ENCODE results near the gene TLE6. TPM values are rescaled to one million over a fixed set of nuclear protein-coding genes. Genes with fewer than 3 reads are reported as not detected.
A peak's percentile ranks its signal among the peaks of the same experiment; 100 is the strongest.

Gene TLE6
- total RNA-seq, result 1 to 10 TPM in 1 of 2 donors, under 1 TPM in 1; 0.47 to 1.7 TPM
- polyA plus RNA-seq, result 1 to 10 TPM in 1 of 2 donors, under 1 TPM in 1; 0.78 to 2.8 TPM

GRCh38 chr19:2977001-2977745 is at the start of gene TLE6:
Gene TLE6, plus strand, starts transcription at chr19:2977564. Its CDS starts 670 bp downstream, at chr19:2978234.
- H3K4me1 ChIP-seq (ENCODE audit: control insufficient read depth in 4 of 4, insufficient read depth in 4 of 4, low read length in 3 of 4), result peaks cover 15 to 28% (median 18%) of the 10 kb centered on the region in 4 donors
- H3K9ac ChIP-seq (ENCODE audit: low read depth in 1 of 2, low read length in 2 of 2), result peak within 1 kb of the TSS in 1 of 2 donors; percentile 74
- under 1% methylated on average over 51 of the region's 51 CpGs for WGBS

More at GRCh38 chr19:2977001-2977745, at the start of gene TLE6:
- H3K36me3 ChIP-seq (ENCODE audit: control insufficient read depth in 4 of 4, insufficient read depth in 3 of 4, low read depth in 1 of 4, low read length in 3 of 4), result no peaks in the 10 kb centered on the region
- peak within 1 kb of the TSS; percentile 70 to 76 for H3K27ac ChIP-seq (ENCODE audit: low read depth in 1 of 2, low read length in 2 of 2)
- H3K9me3 ChIP-seq (ENCODE audit: control insufficient read depth in 4 of 4, low read length in 3 of 4), result no peaks in the 10 kb centered on the region
- peak within 1 kb of the TSS; percentile 30 to 69 (median 45) for H3K4me3 ChIP-seq (ENCODE audit: low read depth in 1 of 3, low read length in 3 of 3)
- TF ChIP-seq FOXA2 (IDR thresholded peaks at IDR 0.05) (no peak), NR2F2 (IDR thresholded peaks at IDR 0.05) (peak; percentile 66), GABPA (IDR thresholded peaks at IDR 0.05 in 1 of 2, conservative IDR thresholded peaks at IDR 0.05 in 1 of 2) (peak in 1 of 2 donors; percentile 59), EGR1 (IDR thresholded peaks at IDR 0.05; ENCODE audit: low read depth in 2 of 2) (no peak), HNF4A (conservative IDR thresholded peaks at IDR 0.05) (peak; percentile 27 to 39), FOXA1 (IDR thresholded peaks at IDR 0.05) (peak; percentile 42), YY1 (IDR thresholded peaks at IDR 0.05) (peak; percentile 67), ZBTB33 (IDR thresholded peaks at IDR 0.05) (no peak), JUND (IDR thresholded peaks at IDR 0.05) (no peak), HNF4G (IDR thresholded peaks at IDR 0.05) (no peak), REST (IDR thresholded peaks at IDR 0.05) (peak; percentile 43), RXRA (IDR thresholded peaks at IDR 0.05) (peak; percentile 77 to 88), SP1 (IDR thresholded peaks at IDR 0.05) (peak; percentile 90), CTCF (IDR thresholded peaks at IDR 0.05; ENCODE audit: low read depth, low read length, missing input control) (no peak)
- TF ChIP-seq, protein P1, sequence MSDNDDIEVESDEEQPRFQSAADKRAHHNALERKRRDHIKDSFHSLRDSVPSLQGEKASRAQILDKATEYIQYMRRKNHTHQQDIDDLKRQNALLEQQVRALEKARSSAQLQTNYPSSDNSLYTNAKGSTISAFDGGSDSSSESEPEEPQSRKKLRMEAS (IDR thresholded peaks at IDR 0.05), result peak; percentile 21
- peak; percentile 89 for DNase-seq (ENCODE audit: low spot score)
- H3K27me3 ChIP-seq (ENCODE audit: control insufficient read depth in 4 of 4, insufficient read depth in 4 of 4, low read length in 3 of 4), result no peaks in the 10 kb centered on the region

All from liver (tissue), 9 donors.